Mucosa of descending colon (tissue), 3 donors: ENCODE data around the gene PRKG1. TPM values are rescaled to one million over a fixed set of nuclear protein-coding genes. Genes with fewer than 3 reads are reported as not detected.

Experiments
- ATAC-seq: fragments of 200-7000 bp; cut with Tn5 transposase; one replicate; pipeline ENCODE4 v1.9.1; 2020; ENCODE audit warnings: mild to moderate bottlenecking, moderate library complexity
- DNase-seq, 3 donors: peaks; one replicate each; pipeline ENCODE4 v3.0.0-alpha.2; 2020
- H3K36me3 ChIP-seq: fragments of 200-600 bp; one replicate; pipeline ENCODE4 v1.8.0; 2021; ENCODE audit warnings: low read depth, mild to moderate bottlenecking
- H3K4me1 ChIP-seq: fragments of 200-600 bp; one replicate; pipeline ENCODE4 v1.8.0; 2021; ENCODE audit warnings: low read depth, mild to moderate bottlenecking
- H3K4me3 ChIP-seq: fragments of 200-600 bp; one replicate; pipeline ENCODE4 v1.8.0; 2021; ENCODE audit warnings: mild to moderate bottlenecking
- H3K9me3 ChIP-seq: fragments of 200-600 bp; one replicate; pipeline ENCODE4 v1.8.0; 2021; ENCODE audit warnings: mild to moderate bottlenecking
- CTCF ChIP-seq: fragments of 200-600 bp; IDR thresholded peaks from one replicate; pipeline ENCODE4 v1.8.0; 2022; ENCODE audit warnings: antibody characterized with exemption, mild to moderate bottlenecking
- intact Hi-C, 2 donors: fragments of 100-400 bp; cut with DNase I in 1 of 2; cut with micrococcal nuclease in 1 of 2; formaldehyde crosslinking; loops; one replicate each; pipeline versions ENCODE4 v1.11.0 to v1.11.1; 2022; cut with DNase I, micrococcal nuclease
- total RNA-seq, 3 donors: library from RNA; stranded (reverse); fragmentation: NEBNext Ultra II Directional in 2 of 3; extraction: Animal tissue kit (Norgen Biotek cat#: 25700) in 2 of 3; gene quantifications; one replicate each; pipeline versions ENCODE4 v1.2.1 to v1.2.4, GENCODE V29; 2021 to 2023
- donor health status: DM: no; HTN: no; CAD: no; lungs with moderate emphysema.
- donor health status: DM: no; HTN: no; CAD: no.
- donor health status: DM: no; HTN: yes; CAD: no.

The PRKG1 gene
- total RNA-seq, 3 donors from 2014 or later, result 17.1 to 55.6 (median 21.1) TPM

GRCh38 chr10:51215951-51216834 lies 141.9 kb downstream of the PRKG1 start:
- no peak for DNase-seq
- no peak overlapping the region for H3K4me3 ChIP-seq
- no peaks in the 10 kb centered on the region for H3K9me3 ChIP-seq
- ATAC-seq, result peak; percentile 25
- H3K4me1 ChIP-seq, result no peaks in the 10 kb centered on the region
- H3K36me3 ChIP-seq, result no peaks in the 10 kb centered on the region
- no peak for TF ChIP-seq CTCF
- intact Hi-C loops, result no loop called here

- intact Hi-C loops, result no loop called here
Measured at GRCh38 chr10:51217505-51217904, 143.2 kb downstream of the PRKG1 start.

GRCh38 chr10:51224671-51225161 lies 150.4 kb downstream of the PRKG1 start:
- no peaks in the 10 kb centered on the region for H3K9me3 ChIP-seq
- no peak overlapping the region for H3K4me3 ChIP-seq
- ATAC-seq (no peak), DNase-seq (no peak)
- no peaks in the 10 kb centered on the region for H3K36me3 ChIP-seq
- no peaks in the 10 kb centered on the region for H3K4me1 ChIP-seq
- intact Hi-C loops, result no loop called here
- TF ChIP-seq CTCF, result no peak

More at GRCh38 chr10:51217505-51217904, 143.2 kb downstream of the PRKG1 start:
- Histone ChIP-seq H3K36me3 (no peaks in the 10 kb centered on the region), H3K4me3 (no peak overlapping the region), H3K9me3 (no peaks in the 10 kb centered on the region), H3K4me1 (no peaks in the 10 kb centered on the region)
- no peak for TF ChIP-seq CTCF
- DNase-seq (no peak), ATAC-seq (no peak)

GRCh38 chr10:51227897-51228713 lies 153.8 kb downstream of the PRKG1 start:
- no peak for DNase-seq
- no peaks in the 10 kb centered on the region for H3K36me3 ChIP-seq
- intact Hi-C loops, result no loop called here
- no peaks in the 10 kb centered on the region for H3K9me3 ChIP-seq
- no peak overlapping the region for H3K4me3 ChIP-seq
- TF ChIP-seq CTCF, result no peak
- ATAC-seq, result no peak
- H3K4me1 ChIP-seq, result no peaks in the 10 kb centered on the region

- no peak overlapping the region for H3K4me3 ChIP-seq
- no peak for TF ChIP-seq CTCF
- intact Hi-C loops, result no loop called here
- ATAC-seq (no peak), DNase-seq (no peak)
- no peaks in the 10 kb centered on the region for H3K9me3 ChIP-seq
- H3K36me3 ChIP-seq, result no peaks in the 10 kb centered on the region
- no peaks in the 10 kb centered on the region for H3K4me1 ChIP-seq
Measured at GRCh38 chr10:51228714-51229100, 154.4 kb downstream of the PRKG1 start.
